GM12891 (cell line): ENCODE results near the gene PPP1R13B.
"Not testable (repeated sequence)": the region's sequence is repeated elsewhere in the genome, so short reads cannot be mapped to it uniquely, and the experiment has no call there.

Experiments used
- DNase-seq: peaks from one replicate; pipeline ENCODE4 v3.0.0; 2011; ENCODE audit warnings: low spot score; ENCODE audit not compliant: insufficient read length
- FAIRE-seq: peaks from 2 replicates; lab custom pipeline; 2011; peaks lifted over from hg19 to GRCh38; lab: Jason Lieb, UNC
- PAX5 ChIP-seq: IDR thresholded peaks from 2 replicates; pipeline ENCODE4 v1.6.1; 2011; ENCODE audit warnings: low read length, moderate library complexity, mild to moderate bottlenecking; ENCODE audit not compliant: insufficient read depth, severe bottlenecking
- POLR2A ChIP-seq: IDR thresholded peaks from 2 replicates; pipeline ENCODE4 v1.6.1; 2011; ENCODE audit warnings: low read depth, low read length, control low read depth
- POLR2AphosphoS5 ChIP-seq: IDR thresholded peaks from 2 replicates; pipeline ENCODE4 v1.6.1; 2011; ENCODE audit warnings: low read depth, low read length, control low read depth
- POU2F2 ChIP-seq: IDR thresholded peaks from 2 replicates; pipeline ENCODE4 v1.6.1; 2011; ENCODE audit warnings: low read depth, mild to moderate bottlenecking, control low read depth, low read length, moderate library complexity
- SPI1 ChIP-seq: IDR thresholded peaks from 2 replicates; pipeline ENCODE4 v1.6.1; 2011; ENCODE audit warnings: low read depth, low read length, control low read depth
- TAF1 ChIP-seq: IDR thresholded peaks from 2 replicates; pipeline ENCODE4 v1.6.1; 2011; ENCODE audit warnings: low read depth, low read length, control low read depth

Gene PPP1R13B

DNA sequence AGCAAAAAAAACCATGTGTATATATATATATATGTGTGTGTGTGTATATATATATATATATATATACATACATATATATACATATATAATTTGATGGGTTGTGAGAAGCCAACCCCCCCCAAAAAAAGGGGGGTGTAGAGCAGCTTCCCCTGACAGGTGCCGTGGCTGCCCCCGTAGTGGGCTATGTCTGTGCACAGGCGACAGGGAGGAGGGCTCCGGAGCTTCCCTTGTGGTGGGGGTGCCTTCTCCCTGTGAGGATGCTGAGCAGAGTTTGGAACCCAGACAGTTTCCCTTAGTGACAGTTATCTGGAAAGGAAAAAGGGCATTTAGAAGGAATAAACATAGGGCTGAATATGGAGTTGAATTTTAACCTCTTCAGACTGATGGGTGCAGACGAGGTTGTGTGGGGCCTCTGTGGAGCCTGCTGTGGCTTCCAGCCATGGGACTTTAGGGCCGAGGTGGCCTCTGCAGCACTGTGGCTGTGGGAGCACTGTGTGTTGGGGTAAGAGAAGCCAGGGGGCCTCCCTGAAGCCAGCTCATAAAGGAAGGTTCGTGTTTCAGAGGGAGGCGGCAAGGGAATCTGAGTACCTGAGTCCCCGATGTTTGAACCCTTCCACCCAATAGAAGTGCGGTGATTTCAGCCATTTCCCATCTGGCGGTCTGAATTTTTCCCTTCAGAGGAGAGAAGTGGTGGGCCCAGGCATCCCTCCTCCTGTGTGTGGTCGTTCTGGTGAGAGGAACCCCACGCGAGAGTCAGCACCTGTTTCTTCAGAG, 151.9 kb downstream of the PPP1R13B start:
- FAIRE-seq (peak; percentile 23), DNase-seq (no peak)
- TF ChIP-seq POLR2AphosphoS5 (peak; percentile 44; the same call in 1 of the 2 replicates), PAX5 (no peak)

- DNase-seq (no peak), FAIRE-seq (no peak)
- TF ChIP-seq POU2F2 (no peak), PAX5 (no peak), POLR2AphosphoS5 (no peak; the same call in 1 of the 2 replicates), TAF1 (no peak), POLR2A (no peak), SPI1 (no peak)
Observed at GRCh38 chr14:103694572-103695026, 152.8 kb downstream of the PPP1R13B start.

DNA sequence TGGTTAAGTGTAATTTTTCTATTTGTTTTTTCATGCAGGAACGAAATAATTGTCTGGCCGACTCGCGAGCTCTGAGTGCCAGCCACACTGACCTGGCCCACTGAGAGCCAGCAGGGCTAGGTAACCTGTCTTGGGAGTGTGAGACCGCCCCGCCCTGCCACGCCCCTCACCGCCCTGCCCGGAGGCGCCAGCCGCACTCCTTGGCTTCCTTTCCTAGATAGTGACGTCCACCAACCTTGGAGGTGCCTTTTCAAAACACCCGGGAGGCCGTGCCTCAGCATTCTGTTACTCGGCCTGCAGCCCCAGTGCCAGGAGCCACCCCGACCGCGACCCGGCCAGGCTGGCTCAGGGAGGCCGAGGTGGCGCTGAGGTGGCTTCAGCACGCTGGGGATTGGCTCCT, 153.9 kb downstream of the PPP1R13B start:
- DNase-seq (no peak), FAIRE-seq (no peak)
- no peak for TF ChIP-seq POLR2AphosphoS5
- no peak for TF ChIP-seq TAF1
- TF ChIP-seq SPI1: no peak
- no peak for TF ChIP-seq PAX5
- no peak for TF ChIP-seq POU2F2
- TF ChIP-seq POLR2A: no peak

DNA sequence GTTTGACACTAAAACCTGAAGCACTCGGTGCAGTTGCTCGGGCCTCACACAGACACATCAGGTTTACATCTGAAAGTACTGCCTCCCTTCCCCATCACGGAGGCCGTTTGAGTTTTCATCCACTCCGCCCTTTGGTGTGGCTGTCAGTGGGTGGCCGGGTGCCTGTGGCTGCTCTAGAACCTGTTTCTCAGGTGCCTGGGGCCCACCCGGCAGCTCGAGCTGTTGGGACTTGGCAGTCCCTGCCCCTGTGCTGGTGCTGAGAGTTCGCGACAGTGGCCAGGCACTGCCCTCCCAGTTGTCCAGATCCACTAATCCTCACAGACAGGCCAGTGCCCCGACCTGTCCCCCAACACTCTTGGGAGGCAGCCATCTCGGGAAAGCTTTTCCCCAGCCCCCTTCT, 154.5 kb downstream of the PPP1R13B start:
- DNase-seq (no peak), FAIRE-seq (no peak)
- TF ChIP-seq POLR2AphosphoS5 (no peak), POLR2A (no peak), SPI1 (no peak), PAX5 (no peak), TAF1 (no peak), POU2F2 (no peak)

- DNase-seq (no peak), FAIRE-seq (peak; percentile 91)
- TF ChIP-seq SPI1 (no peak), POLR2AphosphoS5 (no peak), TAF1 (no peak), POU2F2 (no peak), POLR2A (no peak), PAX5 (no peak)
Observed at GRCh38 chr14:103692159-103692558, 155.2 kb downstream of the PPP1R13B start.

DNA sequence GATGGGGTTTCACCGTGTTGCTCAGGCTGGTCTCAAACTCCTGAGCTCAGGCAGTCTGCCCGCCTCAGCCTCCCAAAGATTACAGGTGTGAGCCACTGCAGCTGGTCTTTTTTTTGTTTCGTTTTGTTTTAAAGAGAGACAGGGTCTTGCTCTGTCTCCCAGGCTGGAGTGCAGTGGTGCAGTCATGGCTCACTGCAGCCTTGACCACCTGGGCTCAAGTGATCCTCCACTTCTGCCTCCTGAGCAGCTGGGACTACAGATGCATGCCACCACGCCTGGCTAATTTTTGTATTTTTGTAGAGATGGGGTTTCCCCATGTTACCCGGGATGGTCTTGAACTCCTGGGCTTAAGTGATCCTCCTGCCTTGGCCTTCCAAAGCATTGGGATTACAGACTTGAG, 155.7 kb downstream of the PPP1R13B start:
- not testable (repeated sequence) for DNase-seq
- TF ChIP-seq PAX5: peak; percentile 78
- FAIRE-seq: peak; percentile 82

- TF ChIP-seq PAX5 (no peak), TAF1 (no peak)
- FAIRE-seq: peak; percentile 67
- no peak for DNase-seq
Observed at GRCh38 chr14:103690332-103690731, 157.0 kb downstream of the PPP1R13B start.

DNA sequence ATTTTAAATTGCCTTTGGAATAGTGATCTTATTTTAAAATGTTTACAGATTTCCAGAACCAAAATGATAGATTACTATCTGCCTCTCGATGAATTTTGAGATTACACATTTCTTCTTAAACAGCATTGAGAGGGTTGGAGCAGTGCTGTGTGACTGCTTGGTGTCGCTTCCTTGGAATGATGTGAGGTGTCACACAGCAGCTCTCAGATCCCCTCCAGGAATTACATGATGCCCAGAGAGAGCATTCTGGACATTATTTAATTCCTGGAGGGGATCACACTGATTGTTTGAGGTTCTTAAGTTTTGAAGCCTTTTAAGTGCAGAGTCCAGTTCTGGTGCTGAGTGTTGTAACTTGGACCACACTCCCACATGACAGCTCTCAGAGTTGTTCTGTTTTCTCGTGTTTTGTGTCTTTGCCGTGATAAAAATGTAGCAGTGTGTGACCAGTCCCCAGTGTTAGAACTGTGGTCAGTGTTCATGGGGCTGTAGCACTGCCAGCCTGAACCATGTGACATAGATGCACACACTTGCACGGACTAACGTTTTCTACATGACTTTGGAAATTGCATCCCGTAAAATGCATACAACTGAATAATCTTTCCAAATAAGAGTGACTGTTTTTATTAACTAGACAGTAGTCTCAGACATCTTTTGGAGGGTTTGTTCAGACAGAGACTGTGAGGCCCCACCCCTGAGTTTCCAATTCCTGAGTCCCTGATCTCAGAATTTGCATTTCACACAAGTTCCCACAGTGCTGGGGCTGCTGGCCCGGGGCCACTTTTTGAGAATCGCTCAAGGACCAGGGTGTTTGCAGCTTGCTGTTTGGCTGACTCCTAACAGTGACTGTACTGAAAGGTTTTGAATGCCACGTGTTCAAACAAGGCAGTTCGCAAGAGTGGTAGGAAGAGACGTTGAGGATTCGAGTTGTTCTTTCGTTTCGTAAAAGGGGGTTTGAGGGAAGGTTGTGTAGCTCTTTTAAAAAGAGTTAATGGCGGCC, 158.2 kb downstream of the PPP1R13B start:
- DNase-seq (no peak), FAIRE-seq (peak; percentile 84)
- TF ChIP-seq TAF1 (no peak), POLR2A (peak; percentile 53; the same call in 1 of the 2 replicates), SPI1 (no peak; the same call in 1 of the 2 replicates), POLR2AphosphoS5 (peak; percentile 68), POU2F2 (peak; percentile 94; the same call in 1 of the 2 replicates), PAX5 (no peak)

GRCh38 chr14:103688441-103688840, 158.9 kb downstream of the PPP1R13B start:
- FAIRE-seq: peak; percentile 40
- DNase-seq: no peak
- TF ChIP-seq POU2F2: no peak
- no peak for TF ChIP-seq POLR2AphosphoS5
- no peak for TF ChIP-seq TAF1
- no peak for TF ChIP-seq SPI1
- TF ChIP-seq PAX5: no peak
- no peak for TF ChIP-seq POLR2A

DNA sequence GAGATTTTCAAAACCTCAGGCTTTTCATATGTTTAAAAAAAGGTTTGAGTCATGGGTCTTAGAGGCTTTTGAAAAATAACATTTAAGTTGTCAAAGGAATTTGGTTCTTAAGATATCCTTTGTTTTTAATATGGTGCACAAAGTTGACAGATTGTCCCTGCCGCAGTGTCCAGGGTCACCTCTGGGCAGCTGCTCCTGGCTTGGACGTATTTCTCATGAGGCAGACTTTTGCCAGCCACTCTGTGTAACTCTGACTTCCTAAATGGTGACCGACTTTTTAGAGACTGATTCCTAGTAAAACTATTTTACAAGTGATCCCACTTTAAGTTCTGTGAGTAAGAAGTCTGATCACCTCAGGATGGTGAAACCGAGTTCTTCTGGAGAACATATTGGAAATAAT, 159.7 kb downstream of the PPP1R13B start:
- TF ChIP-seq SPI1: no peak
- TF ChIP-seq POLR2A: no peak
- no peak for TF ChIP-seq POU2F2
- TF ChIP-seq POLR2AphosphoS5: no peak
- no peak for TF ChIP-seq TAF1
- TF ChIP-seq PAX5: no peak
- FAIRE-seq: no peak

More for the DNA sequence above, 159.7 kb downstream of the PPP1R13B start:
- DNase-seq: no peak
